HG02840 (cell line): ENCODE measurements around the gene C2.

ENCODE experiments used
- ATAC-seq: cut with Tn5 transposase; IDR thresholded peaks from one replicate; pipeline ENCODE4 v1.9.1; 2021; ENCODE audit warnings: mild to moderate bottlenecking, moderate library complexity, moderate number of reproducible peaks; ENCODE audit not compliant: unreplicated experiment, low FRiP score

The C2 gene

DNA sequence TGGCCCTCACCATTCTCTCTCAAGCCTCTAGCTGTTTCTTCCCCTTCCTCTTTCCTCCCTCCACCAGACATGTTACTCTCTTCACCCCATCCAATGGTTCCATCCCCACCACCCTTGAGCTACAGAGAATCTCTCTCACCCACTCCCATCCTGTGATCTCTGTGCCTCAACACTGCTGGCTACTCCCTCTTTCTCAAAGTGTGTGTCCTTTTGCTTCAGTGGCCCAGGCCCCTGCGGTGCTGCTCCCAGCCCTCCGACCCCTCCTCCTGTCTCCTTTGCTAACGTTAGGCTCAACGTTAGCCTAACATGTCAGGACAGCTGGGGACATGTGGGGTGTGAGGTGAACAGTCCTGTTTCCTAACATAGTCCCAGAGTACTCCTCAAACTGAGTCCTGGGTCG, 25.4 kb downstream of the C2 start:
- no peak for ATAC-seq

DNA sequence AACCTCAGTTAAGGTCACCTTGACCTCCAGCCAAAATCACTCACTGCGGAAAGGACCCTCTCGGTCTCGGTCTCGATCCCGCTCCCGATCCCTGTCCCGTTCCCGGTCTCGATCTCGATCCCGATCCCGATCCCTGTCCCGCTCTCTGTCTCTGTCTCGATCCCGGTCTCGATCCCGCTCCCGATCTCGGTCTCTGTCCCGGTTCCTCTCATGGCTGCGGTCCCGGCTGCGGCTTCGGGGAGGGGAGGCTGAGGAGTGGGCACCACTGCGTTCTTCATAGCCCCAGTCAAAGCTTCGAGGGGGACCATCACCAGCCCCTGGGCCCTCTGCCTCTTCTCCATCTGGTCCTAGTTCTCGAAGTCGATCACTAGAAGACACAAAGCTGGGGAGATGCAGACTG, 27.0 kb downstream of the C2 start:
- no peak for ATAC-seq

DNA sequence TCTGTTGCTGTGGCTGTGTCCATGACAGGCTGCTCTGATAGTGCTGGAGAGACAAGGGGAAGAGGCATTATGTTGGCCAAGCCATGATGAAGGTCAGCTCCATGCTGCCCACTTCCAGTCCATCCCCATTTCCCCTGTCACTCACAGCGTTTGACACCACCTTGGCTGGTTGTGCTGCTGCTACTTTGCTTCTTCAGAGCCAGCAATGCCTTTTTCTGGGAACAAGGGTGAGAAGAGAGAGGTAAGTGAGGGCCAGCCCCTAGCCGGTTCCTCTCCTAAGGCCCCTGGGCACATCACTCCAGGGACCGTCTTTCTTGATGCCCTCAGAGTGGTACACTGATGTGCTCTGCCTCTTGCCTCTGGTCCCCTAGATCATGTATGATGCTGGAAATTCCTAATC, 29.3 kb downstream of the C2 start:
- ATAC-seq: no peak

DNA sequence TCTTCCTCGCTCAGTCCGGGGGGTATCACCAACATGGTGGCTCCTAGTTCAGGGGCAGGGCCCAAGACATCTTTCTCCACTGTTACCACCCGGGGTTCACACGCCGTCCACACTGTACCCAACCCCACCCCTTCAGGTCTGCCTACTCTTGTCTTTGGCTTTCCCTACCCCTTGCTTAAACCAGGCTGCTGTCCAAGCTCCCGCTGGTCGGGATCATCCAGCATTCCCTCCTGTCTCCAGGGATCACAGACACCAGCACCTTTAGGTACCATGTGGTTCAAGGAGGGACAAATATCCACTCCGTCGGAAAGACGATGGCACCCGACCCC, 30.9 kb downstream of the C2 start:
- ATAC-seq: peak; percentile 19

DNA sequence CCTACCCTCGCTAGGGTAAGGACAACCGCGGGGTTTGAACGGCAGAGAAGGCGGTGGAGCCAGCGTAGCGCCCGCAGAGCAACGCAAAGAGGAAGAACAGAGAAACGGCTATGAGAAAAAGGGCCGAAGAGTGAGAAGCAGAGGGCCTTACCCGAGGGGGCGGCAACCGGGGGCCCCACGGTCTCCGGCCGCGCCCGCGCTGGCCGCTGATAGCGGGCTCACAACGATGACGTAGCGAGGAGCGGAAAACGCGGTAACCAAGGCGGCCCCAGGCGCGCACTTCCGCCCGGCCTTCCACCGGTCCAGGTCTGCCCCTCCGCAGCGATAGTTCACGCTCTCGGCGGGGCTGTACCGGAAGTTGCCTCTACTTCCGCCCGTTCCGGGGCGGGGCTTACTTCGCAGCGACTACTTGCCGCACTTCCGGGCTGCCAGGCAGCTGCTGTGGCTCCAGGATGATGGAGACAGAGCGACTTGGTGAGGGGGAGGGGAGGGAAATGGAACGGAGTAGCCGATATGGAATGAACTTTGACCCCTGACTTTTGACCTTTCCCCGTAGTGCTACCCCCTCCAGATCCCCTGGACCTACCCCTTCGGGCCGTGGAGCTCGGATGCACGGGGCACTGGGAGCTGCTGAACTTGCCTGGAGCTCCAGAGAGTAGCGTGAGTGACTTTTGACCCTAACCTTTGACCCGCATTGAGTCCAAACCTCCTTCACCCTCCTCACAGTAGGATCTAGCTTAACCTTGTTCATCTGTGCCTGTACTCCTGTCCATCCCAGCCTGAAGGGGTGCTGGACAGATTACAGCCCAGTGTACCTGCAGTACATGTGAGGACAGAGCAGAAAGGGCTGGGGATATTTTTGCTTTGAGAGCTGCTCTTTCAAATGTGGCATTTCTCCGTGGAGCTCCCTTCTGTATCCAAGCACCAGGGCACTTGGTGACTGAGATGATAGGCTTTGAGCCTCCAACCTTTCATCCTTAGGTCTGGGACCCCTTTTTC, 31.5 kb downstream of the C2 start, which contains the start of the genes NELFE and SKIC2:
Gene NELFE, minus strand, starts transcription at position 231 of the 999 bp plus-strand sequence. CDS start 525 bp downstream, outside the sequence.
Gene SKIC2, plus strand, starts transcription at position 435 of the 999 bp plus-strand sequence. Its CDS starts 18 bp downstream, at position 453.
- ATAC-seq: peak; percentile 87

DNA sequence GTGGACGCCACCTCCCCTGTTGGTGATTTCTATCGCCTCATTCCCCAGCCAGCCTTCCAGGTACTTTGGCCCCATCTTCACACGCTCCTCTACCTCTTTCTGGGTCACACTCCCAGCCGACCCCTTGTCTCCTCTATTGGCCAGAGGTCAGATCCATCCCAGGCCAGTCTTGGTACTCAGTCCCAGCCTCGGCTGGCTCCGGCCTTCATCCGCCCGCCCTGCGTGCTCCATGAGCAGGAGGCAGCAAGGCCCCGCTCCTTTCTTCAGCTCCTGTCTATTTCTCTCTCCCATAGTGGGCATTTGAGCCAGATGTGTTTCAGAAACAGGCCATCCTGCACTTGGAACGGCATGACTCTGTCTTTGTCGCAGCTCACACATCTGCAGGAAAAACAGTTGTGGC, 34.1 kb downstream of the C2 start:
- ATAC-seq: no peak

DNA sequence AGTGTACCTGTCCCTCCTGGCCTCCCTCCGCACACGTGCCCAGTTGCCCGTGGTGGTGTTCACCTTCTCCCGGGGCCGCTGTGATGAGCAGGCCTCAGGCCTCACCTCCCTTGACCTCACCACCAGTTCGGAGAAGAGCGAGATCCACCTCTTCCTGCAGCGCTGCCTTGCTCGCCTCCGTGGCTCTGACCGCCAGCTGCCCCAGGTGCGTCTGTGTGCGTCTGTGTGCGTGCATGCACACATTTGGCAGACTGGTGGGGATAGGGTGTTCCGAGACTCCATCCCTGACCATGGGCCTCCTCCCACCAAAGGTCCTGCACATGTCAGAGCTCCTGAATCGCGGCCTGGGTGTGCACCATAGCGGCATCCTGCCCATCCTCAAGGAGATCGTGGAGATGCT, 36.4 kb downstream of the C2 start:
- ATAC-seq: no peak

DNA sequence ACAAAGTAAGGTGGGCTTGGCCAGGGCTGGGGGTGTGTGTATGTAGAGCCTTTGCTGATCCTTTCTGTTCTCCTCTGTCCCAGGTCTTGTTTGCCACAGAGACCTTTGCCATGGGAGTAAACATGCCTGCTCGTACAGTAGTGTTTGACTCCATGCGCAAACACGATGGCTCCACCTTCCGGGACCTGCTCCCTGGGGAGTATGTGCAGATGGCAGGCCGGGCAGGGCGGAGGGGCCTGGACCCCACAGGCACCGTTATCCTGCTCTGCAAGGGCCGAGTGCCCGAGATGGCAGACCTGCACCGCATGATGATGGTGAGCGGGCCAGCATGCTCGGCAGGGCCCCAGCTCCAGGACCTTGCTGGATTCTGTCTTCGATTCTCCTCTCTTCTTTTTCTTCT, 38.2 kb downstream of the C2 start:
- no peak for ATAC-seq

DNA sequence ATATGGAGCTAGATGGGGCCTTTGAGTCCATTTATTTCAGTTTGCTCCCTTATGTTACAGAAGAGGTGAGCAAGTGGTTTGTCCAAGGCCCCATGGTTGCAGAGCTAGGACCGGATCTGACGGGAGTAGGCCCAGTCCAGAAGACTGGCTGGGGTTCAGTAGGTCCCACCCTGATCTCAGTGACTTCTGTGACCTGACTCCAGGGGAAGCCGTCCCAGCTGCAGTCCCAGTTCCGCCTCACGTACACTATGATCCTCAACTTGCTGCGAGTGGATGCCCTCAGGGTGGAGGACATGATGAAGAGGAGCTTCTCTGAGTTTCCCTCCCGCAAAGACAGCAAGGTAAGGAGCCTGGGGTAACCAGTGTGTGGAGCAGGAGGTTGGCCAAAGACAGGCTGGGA, 39.0 kb downstream of the C2 start:
- ATAC-seq: no peak

DNA sequence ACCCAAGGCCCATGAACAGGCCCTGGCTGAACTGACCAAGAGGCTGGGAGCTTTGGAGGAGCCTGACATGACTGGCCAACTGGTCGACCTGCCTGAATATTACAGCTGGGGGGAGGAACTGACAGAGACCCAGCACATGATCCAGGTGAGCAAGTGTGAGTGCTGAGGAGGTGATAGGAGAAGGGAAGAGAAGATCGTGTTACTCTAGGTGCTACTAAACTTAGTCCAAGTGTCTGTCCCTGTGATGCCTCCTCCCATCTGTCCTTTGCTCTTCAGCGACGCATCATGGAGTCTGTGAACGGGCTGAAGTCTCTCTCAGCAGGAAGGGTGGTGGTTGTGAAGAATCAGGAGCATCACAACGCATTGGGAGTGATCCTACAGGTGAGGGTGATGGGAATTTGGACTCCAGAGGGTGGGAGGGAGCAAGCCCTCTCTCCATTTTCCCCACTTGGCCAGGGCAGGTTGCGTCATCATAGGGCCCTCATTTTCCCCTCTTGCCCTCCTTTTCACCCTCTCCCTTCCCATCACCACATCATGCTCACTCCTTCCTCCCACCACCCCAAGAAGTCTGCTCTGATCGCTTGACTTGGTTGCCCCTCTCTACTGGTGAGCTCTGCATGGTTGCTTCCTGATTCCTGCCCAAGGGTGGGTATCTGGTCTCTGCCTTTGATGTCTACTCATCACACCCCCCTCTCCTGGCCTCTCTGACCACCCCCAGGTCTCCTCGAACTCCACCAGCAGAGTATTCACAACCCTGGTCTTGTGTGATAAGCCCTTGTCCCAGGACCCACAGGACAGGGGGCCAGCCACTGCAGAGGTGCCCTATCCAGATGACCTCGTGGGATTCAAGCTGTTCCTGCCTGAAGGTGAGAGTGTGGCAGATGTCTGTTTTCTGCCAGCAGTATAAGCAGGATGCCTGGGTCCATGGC, 39.7 kb downstream of the C2 start:
- ATAC-seq: no peak

DNA sequence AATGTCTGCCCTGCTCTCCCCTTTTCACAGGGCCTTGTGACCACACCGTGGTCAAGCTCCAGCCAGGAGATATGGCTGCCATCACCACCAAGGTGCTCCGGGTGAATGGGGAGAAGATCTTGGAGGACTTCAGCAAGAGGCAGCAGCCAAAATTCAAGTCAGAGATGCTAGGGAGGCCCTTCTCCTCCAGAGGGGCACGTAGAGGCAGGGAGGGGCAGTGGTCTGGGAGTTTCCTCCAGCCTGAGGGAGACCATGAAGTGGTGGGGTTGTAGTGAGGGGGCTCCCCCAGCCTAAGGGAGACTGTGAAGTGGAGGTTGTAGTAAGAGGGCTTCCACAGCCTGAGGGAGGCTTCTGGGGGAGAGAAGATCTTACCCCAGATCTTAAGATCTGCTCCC, 40.4 kb downstream of the C2 start:
- ATAC-seq: no peak

DNA sequence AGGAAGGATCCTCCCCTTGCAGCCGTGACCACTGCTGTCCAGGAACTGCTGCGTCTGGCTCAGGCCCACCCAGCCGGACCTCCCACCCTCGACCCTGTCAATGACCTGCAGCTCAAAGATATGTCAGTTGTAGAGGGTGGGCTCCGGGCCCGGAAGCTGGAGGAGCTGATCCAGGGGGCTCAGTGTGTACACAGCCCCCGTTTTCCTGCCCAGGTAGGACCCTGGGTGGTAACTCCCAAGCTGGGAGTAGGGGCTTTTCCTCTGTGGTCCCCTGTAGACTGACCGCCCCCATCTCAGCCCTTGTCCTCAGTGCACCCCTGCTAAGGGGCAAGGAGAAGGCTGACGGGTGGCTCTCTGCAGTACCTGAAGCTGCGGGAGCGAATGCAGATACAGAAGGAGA, 40.8 kb downstream of the C2 start:
- no peak for ATAC-seq

DNA sequence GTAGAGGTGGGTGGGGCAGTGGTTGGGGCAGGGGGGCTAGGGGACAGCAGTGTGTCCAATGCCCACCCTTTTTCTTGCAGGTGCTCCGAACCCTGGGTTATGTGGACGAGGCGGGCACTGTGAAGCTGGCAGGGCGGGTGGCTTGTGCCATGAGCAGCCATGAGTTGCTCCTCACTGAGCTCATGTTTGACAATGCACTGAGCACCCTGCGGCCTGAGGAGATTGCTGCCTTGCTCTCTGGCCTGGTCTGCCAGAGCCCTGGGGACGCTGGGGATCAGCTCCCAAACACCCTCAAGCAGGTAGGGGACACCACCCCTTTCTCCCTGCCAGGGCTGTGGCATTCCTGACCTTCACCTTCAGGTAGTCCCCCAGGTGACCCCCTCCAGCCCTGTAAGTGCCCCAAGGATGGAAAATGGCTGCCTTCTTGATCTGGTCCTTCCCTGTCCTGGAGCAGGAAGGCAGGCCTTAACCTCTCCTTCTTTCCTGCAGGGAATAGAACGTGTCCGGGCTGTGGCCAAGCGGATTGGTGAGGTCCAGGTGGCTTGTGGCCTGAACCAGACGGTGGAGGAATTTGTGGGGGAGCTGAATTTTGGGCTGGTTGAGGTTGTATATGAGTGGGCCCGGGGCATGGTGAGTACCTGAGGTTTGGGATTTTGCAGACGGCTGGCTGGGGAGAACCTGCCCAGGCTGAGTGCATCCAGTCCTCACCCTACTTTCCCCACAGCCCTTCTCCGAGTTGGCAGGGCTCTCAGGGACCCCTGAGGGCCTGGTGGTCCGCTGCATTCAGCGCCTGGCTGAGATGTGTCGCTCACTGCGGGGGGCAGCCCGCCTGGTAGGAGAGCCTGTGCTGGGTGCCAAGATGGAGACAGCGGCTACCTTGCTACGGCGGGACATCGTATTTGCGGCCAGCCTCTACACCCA, 41.5 kb downstream of the C2 start:
- no peak for ATAC-seq

DNA sequence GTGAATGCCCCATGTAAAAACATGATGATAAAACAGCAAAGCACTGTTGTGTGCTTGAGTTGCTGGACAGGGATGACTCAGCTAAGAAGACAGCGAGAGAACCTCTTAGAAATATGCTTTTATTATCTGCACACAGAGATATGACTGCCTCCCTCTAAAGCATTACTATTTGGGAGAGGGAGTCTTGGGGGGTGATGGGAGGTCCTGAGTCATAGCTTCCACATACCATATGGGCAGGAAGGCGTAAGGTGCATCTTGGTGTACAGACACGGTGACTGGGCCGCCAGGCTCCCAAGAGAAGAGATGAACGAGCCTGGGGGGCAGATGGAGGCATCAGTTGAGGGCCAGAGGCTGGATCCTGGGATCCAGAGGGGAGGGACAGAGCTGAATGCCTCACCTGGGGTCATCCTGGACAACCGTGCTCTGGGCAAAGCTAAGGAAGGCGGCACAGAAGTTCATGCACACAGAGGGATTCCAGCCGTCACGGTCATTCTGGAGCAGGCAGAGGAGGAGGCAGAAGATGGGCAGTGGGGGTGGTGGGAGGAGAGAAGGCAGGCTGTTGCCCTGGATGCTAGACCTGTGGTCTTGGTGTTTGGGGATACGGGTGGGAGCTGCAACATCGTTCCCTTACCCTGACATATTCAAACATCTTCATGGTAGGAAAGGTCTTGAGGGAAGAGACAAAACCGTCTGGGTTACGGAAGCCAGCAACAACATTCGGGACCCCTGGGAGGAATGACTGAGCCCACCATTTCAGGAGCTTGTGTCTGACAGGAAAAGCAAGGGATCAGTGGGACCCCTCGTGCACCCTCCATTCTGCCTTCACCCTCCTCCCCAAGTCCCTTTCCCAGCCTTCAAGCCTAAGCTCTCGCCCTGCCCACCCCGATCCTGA, 42.4 kb downstream of the C2 start:
- no peak for ATAC-seq

DNA sequence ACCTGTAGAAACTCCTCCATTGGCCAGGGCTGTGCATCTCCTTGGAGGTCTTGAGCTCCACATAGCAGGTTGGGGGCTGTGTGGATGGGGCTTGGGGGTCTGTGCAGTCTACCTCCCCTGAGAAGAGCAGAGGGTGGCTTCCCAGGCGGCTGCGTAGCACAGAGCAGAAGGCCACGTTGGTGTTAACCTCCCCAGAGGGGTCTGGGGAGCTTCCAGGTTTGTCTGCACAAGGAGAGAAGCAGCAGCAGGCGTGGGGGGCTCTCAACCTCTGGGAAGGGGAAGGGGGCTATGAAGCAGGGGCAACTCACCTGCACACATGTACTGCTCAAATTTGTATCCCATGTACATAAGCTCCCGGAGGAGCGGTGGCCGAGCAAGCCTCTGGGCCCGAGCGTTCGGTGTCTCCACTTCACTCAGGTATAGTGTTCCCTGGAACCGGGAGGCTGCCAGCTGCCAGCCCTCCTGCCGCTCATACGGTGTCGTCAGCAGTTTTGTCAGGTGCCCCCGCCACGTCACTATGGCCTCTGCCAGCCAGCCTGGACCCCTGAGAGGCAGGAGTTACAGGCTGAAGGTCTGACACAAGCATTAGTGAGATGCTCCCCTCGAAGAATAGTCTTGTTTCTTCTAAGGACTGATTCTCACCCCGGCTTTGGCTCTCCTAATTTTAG, 43.2 kb downstream of the C2 start:
- no peak for ATAC-seq

DNA sequence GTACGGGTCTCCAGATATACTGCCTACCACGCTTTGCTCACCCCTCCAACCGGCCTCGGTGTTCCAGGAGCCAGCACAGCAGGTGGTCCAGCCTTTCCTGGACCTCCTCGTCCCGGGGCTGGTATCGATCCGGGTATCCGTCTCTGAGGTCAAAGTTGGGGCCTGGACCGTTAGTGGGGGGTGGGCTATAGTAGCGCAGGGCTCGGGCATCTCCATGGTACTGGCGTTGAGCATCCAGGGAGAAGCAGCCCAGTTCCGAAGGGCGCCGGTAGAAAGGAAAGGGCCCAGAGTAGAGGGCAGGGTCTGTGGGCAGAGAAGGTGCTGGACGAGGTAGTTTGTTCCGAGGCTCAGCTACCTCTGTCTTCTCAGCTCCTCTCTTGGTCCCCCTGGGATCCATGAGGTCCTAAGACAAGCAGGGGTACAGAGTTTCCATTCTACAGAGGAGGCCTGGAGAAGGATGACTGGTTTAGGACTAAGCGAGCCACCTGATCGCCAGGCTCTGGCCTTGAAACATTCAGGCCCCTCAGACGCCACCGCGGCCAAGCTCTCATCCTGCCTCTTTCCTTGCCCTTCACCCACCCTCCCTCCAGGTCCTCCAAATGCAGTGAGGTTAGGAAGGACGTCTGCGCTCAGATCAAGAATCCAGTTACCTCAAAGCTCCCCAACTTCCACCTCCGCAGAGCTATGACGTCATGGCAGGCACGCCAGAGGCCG, 43.9 kb downstream of the C2 start:
- ATAC-seq: no peak

DNA sequence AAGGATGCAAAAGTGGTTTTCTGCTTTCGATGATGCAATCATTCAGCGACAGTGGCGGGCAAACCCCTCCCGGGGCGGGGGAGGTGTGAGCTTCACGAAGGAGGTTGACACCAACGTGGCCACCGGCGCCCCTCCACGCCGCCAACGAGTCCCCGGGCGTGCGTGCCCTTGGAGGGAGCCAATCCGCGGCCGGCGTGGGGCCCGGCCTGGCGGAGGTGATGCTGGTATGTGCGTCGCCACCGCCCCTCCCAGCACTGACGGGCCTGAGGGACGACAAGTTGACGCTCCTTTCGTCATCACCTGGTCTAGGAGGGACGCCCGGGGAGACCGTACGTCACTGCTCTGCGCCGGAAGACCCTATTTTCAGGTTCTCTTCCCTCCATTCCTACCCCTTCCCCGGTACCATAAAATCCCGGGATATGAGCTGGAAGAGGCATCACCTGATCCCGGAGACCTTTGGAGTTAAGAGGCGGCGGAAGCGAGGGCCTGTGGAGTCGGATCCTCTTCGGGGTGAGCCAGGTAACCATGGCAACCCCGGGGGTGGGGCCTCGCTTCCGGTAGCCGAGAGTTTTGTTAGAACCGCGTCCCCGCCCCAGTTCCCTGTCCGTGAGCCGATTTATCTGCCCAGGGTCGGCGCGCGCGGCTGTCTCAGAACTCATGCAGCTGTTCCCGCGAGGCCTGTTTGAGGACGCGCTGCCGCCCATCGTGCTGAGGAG, 44.6 kb downstream of the C2 start, which contains the start of gene DXO:
Gene DXO, minus strand, starts transcription at position 146 of the 716 bp plus-strand sequence. CDS start 463 bp downstream, outside the sequence.
- peak; percentile 91 for ATAC-seq
